ENCODE measurements around the gene NBEAL1.

NBEAL1 gene

DNA sequence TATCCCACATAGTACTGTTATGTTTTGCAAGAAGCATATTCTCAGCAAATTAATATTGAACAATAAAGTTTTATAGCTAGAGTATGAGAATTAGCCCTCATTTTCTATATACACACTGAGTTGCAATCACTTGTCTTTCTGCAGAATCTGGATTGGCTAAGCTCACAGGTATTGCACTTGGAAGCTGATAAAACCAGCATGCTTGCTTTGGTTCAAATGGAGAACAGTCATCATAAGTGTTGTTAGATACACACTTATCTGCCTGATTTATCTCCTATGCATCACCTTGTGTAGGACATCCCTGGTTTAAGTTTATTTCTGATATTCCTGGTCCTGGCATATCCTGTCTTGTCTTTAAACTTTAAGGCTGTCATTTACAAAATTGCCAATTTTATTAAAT, 186.2 kb downstream of the NBEAL1 start (continued):
- TF ChIP-seq, protein P1, sequence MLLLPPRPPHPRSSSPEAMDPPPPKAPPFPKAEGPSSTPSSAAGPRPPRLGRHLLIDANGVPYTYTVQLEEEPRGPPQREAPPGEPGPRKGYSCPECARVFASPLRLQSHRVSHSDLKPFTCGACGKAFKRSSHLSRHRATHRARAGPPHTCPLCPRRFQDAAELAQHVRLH (tag by site-specific recombination; IDR thresholded peaks at IDR 0.05): no peak
- TF ChIP-seq ZNF138 (tag by site-specific recombination; IDR thresholded peaks at IDR 0.05; ENCODE audit: borderline replicate concordance) (no peak), ZNF843 (tag by site-specific recombination; IDR thresholded peaks at IDR 0.05) (no peak), ZNF660 (tag by site-specific recombination; IDR thresholded peaks at IDR 0.05) (no peak), ZNF791 (tag by site-specific recombination; IDR thresholded peaks at IDR 0.05) (no peak), ZNF394 (tag by site-specific recombination; IDR thresholded peaks at IDR 0.05; ENCODE audit: borderline replicate concordance) (no peak), GLIS1 (tag by site-specific recombination; IDR thresholded peaks at IDR 0.05) (no peak), ZNF600 (tag by site-specific recombination; IDR thresholded peaks at IDR 0.05) (no peak), ZNF555 (tag by site-specific recombination; conservative IDR thresholded peaks at IDR 0.05) (no peak)
- TF ChIP-seq, protein P2, sequence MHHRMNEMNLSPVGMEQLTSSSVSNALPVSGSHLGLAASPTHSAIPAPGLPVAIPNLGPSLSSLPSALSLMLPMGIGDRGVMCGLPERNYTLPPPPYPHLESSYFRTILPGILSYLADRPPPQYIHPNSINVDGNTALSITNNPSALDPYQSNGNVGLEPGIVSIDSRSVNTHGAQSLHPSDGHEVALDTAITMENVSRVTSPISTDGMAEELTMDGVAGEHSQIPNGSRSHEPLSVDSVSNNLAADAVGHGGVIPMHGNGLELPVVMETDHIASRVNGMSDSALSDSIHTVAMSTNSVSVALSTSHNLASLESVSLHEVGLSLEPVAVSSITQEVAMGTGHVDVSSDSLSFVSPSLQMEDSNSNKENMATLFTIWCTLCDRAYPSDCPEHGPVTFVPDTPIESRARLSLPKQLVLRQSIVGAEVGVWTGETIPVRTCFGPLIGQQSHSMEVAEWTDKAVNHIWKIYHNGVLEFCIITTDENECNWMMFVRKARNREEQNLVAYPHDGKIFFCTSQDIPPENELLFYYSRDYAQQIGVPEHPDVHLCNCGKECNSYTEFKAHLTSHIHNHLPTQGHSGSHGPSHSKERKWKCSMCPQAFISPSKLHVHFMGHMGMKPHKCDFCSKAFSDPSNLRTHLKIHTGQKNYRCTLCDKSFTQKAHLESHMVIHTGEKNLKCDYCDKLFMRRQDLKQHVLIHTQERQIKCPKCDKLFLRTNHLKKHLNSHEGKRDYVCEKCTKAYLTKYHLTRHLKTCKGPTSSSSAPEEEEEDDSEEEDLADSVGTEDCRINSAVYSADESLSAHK (tag by site-specific recombination; IDR thresholded peaks at IDR 0.05): no peak

DNA sequence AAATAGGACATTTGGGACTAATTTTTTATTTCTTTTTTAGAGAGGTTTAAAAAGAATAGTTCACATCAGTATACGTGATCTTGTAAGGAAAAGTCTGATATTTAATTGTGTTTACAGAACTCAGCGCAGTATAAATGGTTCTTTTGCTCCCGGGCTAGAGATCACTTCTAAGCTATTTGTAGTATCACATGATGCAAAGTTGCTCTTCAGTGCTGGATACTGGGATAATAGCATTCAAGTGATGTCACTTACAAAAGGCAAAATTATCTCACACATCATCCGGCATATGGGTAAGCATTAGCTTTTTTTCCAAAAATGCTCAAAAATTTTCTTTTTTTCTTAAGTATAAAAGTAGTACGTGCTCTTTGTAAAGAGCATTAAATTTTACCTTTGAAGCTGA, 186.8 kb downstream of the NBEAL1 start:
- no peak overlapping the region for H3K4me3 ChIP-seq (ENCODE audit: low read depth, low read length)
- POLR2A ChIA-PET: no interaction called here
- H3K27ac ChIP-seq (ENCODE audit: extremely low read depth, low read depth, low read length): no peak overlapping the region
- CTCF ChIA-PET: interaction anchor here (0.6 to 0.8 kb wide), 2 partner anchors 628 to 866 kb away, joined by 3 read pairs; no protein-coding TSS in a partner anchor
- H3K4me1 ChIP-seq (ENCODE audit: control insufficient read depth, insufficient read depth, low read length): no peaks in the 10 kb centered on the region
- peaks cover 4 to 11% of the 10 kb centered on the region in 2 experiments; a peak in 2 of 3 replicates for H3K36me3 ChIP-seq (ENCODE audit: control insufficient read depth in 2 of 2, insufficient read depth in 1 of 2, low read length in 2 of 2)
- no peaks in the 10 kb centered on the region for H3K9me3 ChIP-seq (ENCODE audit: control insufficient read depth, insufficient read depth, low read depth, low read length)
- TF ChIP-seq, protein P3, sequence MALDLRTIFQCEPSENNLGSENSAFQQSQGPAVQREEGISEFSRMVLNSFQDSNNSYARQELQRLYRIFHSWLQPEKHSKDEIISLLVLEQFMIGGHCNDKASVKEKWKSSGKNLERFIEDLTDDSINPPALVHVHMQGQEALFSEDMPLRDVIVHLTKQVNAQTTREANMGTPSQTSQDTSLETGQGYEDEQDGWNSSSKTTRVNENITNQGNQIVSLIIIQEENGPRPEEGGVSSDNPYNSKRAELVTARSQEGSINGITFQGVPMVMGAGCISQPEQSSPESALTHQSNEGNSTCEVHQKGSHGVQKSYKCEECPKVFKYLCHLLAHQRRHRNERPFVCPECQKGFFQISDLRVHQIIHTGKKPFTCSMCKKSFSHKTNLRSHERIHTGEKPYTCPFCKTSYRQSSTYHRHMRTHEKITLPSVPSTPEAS (tag by site-specific recombination; IDR thresholded peaks at IDR 0.05): no peak
- TF ChIP-seq ZNF211 (tag by site-specific recombination; IDR thresholded peaks at IDR 0.05; ENCODE audit: low read depth): no peak
- TF ChIP-seq HOXD13 (CRISPR knock-in tag; IDR thresholded peaks at IDR 0.05; ENCODE audit: borderline replicate concordance): no peak
- TF ChIP-seq ZNF266 (tag by site-specific recombination; IDR thresholded peaks at IDR 0.05; ENCODE audit: low read depth): no peak
- TF ChIP-seq, protein P4, sequence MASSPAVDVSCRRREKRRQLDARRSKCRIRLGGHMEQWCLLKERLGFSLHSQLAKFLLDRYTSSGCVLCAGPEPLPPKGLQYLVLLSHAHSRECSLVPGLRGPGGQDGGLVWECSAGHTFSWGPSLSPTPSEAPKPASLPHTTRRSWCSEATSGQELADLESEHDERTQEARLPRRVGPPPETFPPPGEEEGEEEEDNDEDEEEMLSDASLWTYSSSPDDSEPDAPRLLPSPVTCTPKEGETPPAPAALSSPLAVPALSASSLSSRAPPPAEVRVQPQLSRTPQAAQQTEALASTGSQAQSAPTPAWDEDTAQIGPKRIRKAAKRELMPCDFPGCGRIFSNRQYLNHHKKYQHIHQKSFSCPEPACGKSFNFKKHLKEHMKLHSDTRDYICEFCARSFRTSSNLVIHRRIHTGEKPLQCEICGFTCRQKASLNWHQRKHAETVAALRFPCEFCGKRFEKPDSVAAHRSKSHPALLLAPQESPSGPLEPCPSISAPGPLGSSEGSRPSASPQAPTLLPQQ (tag by site-specific recombination; IDR thresholded peaks at IDR 0.05): no peak
- TF ChIP-seq SETDB1 (IDR thresholded peaks at IDR 0.05; ENCODE audit: insufficient read length, low read length): no peak

GRCh38 chr2:203209538-203209937, 194.9 kb downstream of the NBEAL1 start:
- TF ChIP-seq ATF2 (tag by site-specific recombination; IDR thresholded peaks at IDR 0.05; ENCODE audit: low read depth): no peak
- TF ChIP-seq, protein P5, sequence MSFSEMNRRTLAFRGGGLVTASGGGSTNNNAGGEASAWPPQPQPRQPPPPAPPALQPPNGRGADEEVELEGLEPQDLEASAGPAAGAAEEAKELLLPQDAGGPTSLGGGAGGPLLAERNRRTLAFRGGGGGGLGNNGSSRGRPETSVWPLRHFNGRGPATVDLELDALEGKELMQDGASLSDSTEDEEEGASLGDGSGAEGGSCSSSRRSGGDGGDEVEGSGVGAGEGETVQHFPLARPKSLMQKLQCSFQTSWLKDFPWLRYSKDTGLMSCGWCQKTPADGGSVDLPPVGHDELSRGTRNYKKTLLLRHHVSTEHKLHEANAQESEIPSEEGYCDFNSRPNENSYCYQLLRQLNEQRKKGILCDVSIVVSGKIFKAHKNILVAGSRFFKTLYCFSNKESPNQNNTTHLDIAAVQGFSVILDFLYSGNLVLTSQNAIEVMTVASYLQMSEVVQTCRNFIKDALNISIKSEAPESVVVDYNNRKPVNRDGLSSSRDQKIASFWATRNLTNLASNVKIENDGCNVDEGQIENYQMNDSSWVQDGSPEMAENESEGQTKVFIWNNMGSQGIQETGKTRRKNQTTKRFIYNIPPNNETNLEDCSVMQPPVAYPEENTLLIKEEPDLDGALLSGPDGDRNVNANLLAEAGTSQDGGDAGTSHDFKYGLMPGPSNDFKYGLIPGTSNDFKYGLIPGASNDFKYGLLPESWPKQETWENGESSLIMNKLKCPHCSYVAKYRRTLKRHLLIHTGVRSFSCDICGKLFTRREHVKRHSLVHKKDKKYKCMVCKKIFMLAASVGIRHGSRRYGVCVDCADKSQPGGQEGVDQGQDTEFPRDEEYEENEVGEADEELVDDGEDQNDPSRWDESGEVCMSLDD (tag by site-specific recombination; IDR thresholded peaks at IDR 0.05): no peak
- Histone ChIP-seq H3K4me1 (ENCODE audit: control insufficient read depth, insufficient read depth, low read length) (no peaks in the 10 kb centered on the region), H3K36me3 (ENCODE audit: control insufficient read depth in 2 of 2, insufficient read depth in 1 of 2, low read length in 2 of 2) (peaks cover 3 to 15% of the 10 kb centered on the region in 2 experiments), H3K27ac (ENCODE audit: extremely low read depth, low read depth, low read length) (no peak overlapping the region), H3K9me3 (ENCODE audit: control insufficient read depth, insufficient read depth, low read depth, low read length) (no peaks in the 10 kb centered on the region), H3K4me3 (ENCODE audit: low read depth, low read length) (no peak overlapping the region)
- ChIA-PET CTCF (no interaction called here), POLR2A (interaction anchor here (0.6 kb wide), 1 partner anchor 1059 kb away, joined by 3 read pairs; no protein-coding TSS in a partner anchor)
